ENCODE measurements around the gene RASL11B. TPM values are rescaled to one million over a fixed set of nuclear protein-coding genes. Genes with fewer than 3 reads are reported as not detected.
A peak's percentile ranks its signal among the peaks of the same experiment; 100 is the strongest.

Gene RASL11B, protein sequence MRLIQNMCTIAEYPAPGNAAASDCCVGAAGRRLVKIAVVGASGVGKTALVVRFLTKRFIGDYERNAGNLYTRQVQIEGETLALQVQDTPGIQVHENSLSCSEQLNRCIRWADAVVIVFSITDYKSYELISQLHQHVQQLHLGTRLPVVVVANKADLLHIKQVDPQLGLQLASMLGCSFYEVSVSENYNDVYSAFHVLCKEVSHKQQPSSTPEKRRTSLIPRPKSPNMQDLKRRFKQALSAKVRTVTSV
- 10 to 100 TPM in 1 of 2 donors, under 1 TPM in 1; 0.18 to 27.1 TPM for total RNA-seq

DNA sequence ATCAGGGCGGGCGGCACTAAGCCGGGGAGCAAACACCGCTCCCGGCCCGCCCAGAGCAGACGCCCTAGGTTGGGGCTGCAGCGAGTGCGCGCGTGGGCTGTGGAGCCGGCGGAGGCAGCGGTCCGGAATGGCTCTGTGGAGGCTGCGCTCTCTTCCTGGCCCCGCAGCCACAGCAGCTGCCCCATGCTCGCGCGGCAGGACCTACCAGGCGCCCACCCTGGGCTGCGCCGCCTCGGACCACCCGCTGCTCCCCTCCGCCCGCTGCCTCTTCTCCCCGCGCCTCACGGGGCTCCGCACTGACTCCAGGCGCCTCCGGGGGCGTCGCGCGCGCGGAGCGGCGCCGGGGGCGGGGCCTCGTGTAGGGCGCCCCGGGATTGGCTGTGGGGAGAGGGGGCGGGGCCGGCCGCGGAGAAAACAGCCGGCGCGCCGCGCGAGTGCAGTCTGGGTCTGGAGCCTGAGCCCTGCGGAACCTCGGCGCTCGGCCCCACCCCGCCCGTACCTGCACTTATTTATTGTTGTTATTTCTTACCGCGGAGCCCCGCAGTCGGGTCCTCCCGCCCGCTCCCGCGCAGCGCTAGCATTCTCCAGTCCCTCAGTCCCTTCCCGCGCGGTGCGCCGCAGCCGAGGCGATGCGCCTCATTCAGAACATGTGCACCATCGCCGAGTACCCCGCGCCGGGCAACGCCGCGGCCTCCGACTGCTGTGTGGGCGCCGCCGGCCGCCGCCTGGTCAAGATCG is at the start of gene RASL11B:
Gene RASL11B (plus strand): TSS at position 439 of the 738 bp plus-strand sequence. CDS start 191 bp downstream, at position 630.
- intact Hi-C loops (cut with DNase I), result no loop called here
- under 1% methylated on average over 31 of the region's 94 CpGs for WGBS
- DNase-seq (ENCODE audit: low spot score), result peak; percentile 73

DNA sequence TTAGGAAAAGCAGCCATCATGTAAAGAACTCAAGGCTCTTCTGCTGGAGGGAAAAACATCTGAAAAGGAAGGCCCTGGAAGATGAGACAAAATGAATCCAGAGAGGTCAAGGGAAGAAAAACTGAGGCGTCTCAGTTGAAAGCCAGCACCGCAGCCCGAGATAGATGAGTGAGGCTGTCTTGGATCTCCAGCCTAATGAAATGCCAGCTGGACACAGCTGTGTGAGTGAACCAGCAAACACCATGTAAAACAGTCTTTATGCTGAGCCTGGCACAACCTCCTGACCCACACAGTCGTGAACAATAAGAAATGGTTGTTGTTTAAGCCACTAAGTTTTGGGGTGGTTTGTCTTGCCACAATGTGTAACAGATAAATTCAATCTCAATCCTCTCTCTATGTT is 48.6 kb upstream of the RASL11B start:
- no peaks in the 10 kb centered on the region for H3K9me3 ChIP-seq
- H3K27ac ChIP-seq, result no peak overlapping the region
- H3K4me3 ChIP-seq, result no peak overlapping the region
- no peaks in the 10 kb centered on the region for H3K36me3 ChIP-seq
- DNase-seq (ENCODE audit: low spot score), result no peak
- TF ChIP-seq POLR2AphosphoS5 (IDR thresholded peaks at IDR 0.05) (no peak), POLR2A (IDR thresholded peaks at IDR 0.05) (no peak)
- TF ChIP-seq, protein P1, sequence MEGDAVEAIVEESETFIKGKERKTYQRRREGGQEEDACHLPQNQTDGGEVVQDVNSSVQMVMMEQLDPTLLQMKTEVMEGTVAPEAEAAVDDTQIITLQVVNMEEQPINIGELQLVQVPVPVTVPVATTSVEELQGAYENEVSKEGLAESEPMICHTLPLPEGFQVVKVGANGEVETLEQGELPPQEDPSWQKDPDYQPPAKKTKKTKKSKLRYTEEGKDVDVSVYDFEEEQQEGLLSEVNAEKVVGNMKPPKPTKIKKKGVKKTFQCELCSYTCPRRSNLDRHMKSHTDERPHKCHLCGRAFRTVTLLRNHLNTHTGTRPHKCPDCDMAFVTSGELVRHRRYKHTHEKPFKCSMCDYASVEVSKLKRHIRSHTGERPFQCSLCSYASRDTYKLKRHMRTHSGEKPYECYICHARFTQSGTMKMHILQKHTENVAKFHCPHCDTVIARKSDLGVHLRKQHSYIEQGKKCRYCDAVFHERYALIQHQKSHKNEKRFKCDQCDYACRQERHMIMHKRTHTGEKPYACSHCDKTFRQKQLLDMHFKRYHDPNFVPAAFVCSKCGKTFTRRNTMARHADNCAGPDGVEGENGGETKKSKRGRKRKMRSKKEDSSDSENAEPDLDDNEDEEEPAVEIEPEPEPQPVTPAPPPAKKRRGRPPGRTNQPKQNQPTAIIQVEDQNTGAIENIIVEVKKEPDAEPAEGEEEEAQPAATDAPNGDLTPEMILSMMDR (IDR thresholded peaks at IDR 0.05), result no peak
- intact Hi-C loops (cut with DNase I), result no loop called here
- H3K4me1 ChIP-seq (replicated peaks), result no peaks in the 10 kb centered on the region
- WGBS, result 79% methylated on average over 4 of the region's 4 CpGs
- H3K27me3 ChIP-seq (replicated peaks; ENCODE audit: insufficient read depth), result no peaks in the 10 kb centered on the region

More for the DNA sequence above, at the start of gene RASL11B:
- Histone ChIP-seq H3K36me3 (no peaks in the 10 kb centered on the region), H3K4me3 (peak within 1 kb of the TSS; percentile 57), H3K4me1 (replicated peaks) (no peaks in the 10 kb centered on the region), H3K9me3 (no peaks in the 10 kb centered on the region), H3K27ac (no peak within 1 kb of the TSS), H3K27me3 (replicated peaks; ENCODE audit: insufficient read depth) (no peaks in the 10 kb centered on the region)
- TF ChIP-seq POLR2AphosphoS5 (IDR thresholded peaks at IDR 0.05) (no peak), POLR2A (IDR thresholded peaks at IDR 0.05) (peak; percentile 65)
- TF ChIP-seq, protein P1 (IDR thresholded peaks at IDR 0.05), result peak in 2 of 4 experiments; percentile 44 to 58

DNA sequence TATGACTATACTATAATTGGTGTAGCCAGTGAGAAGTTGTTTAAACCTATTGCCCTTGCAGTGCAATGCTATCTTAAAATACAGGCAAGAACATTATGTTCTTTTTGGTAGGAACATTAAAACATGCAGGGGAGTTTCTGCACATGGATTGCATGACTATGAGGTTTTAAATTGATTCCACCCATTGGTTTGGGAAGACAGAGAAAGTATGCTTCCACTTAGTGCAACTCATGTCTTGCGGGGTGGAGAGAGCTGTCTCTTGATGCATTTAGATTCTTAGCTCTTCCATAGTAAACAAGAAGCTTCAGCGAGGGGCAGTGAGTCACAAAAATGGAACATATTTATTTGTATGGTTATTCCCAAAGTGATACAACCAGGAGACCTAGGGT is 39.5 kb upstream of the RASL11B start:
- no peaks in the 10 kb centered on the region for H3K9me3 ChIP-seq
- no peak overlapping the region for H3K27ac ChIP-seq
- no peaks in the 10 kb centered on the region for H3K36me3 ChIP-seq
- no peaks in the 10 kb centered on the region for H3K27me3 ChIP-seq (replicated peaks; ENCODE audit: insufficient read depth)
- no peak overlapping the region for H3K4me3 ChIP-seq
- intact Hi-C loops (cut with DNase I), result no loop called here
- H3K4me1 ChIP-seq (replicated peaks), result no peaks in the 10 kb centered on the region
- TF ChIP-seq POLR2AphosphoS5 (IDR thresholded peaks at IDR 0.05) (no peak), POLR2A (IDR thresholded peaks at IDR 0.05) (no peak)
- TF ChIP-seq, protein P1 (IDR thresholded peaks at IDR 0.05), result no peak
- WGBS, result 77% methylated on average over 2 of the region's 2 CpGs
- no peak for DNase-seq (ENCODE audit: low spot score)

DNA sequence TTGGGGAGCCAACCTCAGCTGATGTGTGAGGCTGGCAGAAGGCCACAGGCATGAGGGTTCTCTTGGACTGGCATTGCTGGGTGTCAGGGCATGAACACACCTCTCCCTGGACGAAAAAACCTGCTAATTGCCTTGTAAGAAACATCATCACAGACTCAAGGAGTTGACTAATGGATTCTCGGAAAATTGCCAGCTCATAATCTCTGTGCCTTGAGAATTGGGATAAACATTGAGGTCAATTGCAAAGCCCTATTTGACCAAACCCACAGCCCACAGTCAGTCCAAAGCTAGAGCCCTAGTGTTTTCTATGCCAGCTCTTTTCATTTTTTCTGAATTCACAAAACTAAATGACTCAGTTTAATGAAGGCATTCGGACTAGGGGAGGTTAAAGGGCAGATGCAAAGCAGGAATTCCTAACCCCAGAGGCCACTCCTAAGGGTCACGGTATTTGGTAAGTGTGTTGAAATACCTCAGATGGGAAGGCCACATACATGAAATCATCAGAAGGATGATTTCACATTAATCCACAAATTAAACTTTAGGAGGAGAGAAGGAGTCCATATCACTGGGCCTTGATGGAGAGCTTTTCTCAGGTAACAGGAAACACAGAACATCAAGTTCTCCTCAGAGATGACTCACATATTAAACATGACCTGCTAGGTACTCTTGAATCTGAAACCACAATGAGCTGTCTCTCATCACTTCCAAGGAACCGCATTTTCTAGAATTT is 39.0 kb upstream of the RASL11B start:
- no peak for TF ChIP-seq POLR2AphosphoS5 (IDR thresholded peaks at IDR 0.05)
- TF ChIP-seq, protein P1 (IDR thresholded peaks at IDR 0.05), result no peak
- TF ChIP-seq POLR2A (IDR thresholded peaks at IDR 0.05), result no peak

More for the DNA sequence above, 39.0 kb upstream of the RASL11B start:
- DNase-seq (ENCODE audit: low spot score), result no peak
- H3K9me3 ChIP-seq, result no peaks in the 10 kb centered on the region
- WGBS, result 89% methylated on average over 5 of the region's 5 CpGs
- intact Hi-C loops (cut with DNase I), result no loop called here
- H3K27ac ChIP-seq, result no peak overlapping the region
- H3K4me1 ChIP-seq (replicated peaks), result no peaks in the 10 kb centered on the region
- H3K4me3 ChIP-seq, result no peak overlapping the region
- no peaks in the 10 kb centered on the region for H3K36me3 ChIP-seq
- no peaks in the 10 kb centered on the region for H3K27me3 ChIP-seq (replicated peaks; ENCODE audit: insufficient read depth)
